CMK (cell line): ENCODE data around the gene MPRIP.

ENCODE experiments used
- DNase-seq: peaks from one replicate; pipeline ENCODE4 v3.0.0-alpha.2; 2010; ENCODE audit warnings: low read depth

MPRIP gene

GRCh38 chr17:17066021-17066420 is 23.8 kb downstream of the MPRIP start:
- no peak for DNase-seq

GRCh38 chr17:17067257-17067656 is 25.0 kb downstream of the MPRIP start:
- DNase-seq: no peak

GRCh38 chr17:17069849-17070248 is 27.6 kb downstream of the MPRIP start:
- no peak for DNase-seq

- DNase-seq: no peak
Observed at GRCh38 chr17:17070931-17071330, 28.7 kb downstream of the MPRIP start.

GRCh38 chr17:17071531-17072360 is 29.5 kb downstream of the MPRIP start:
- DNase-seq: no peak

- DNase-seq: no peak
Observed at GRCh38 chr17:17072546-17072945, 30.3 kb downstream of the MPRIP start.

GRCh38 chr17:17073030-17073564 is 30.8 kb downstream of the MPRIP start:
- no peak for DNase-seq

- no peak for DNase-seq
Observed at GRCh38 chr17:17073581-17074403, 31.5 kb downstream of the MPRIP start.

GRCh38 chr17:17075125-17075781 is 33.0 kb downstream of the MPRIP start:
- no peak for DNase-seq

GRCh38 chr17:17076066-17076465 is 33.8 kb downstream of the MPRIP start:
- no peak for DNase-seq

GRCh38 chr17:17077101-17077500 is 34.8 kb downstream of the MPRIP start:
- DNase-seq: no peak

- DNase-seq: no peak
Observed at GRCh38 chr17:17077861-17078732, 35.8 kb downstream of the MPRIP start.

GRCh38 chr17:17078832-17079231 is 36.6 kb downstream of the MPRIP start:
- no peak for DNase-seq

- DNase-seq: no peak
Observed at GRCh38 chr17:17079336-17079735, 37.1 kb downstream of the MPRIP start.

GRCh38 chr17:17079761-17080160 is 37.5 kb downstream of the MPRIP start:
- DNase-seq: no peak

GRCh38 chr17:17080181-17080631 is 37.9 kb downstream of the MPRIP start:
- no peak for DNase-seq

GRCh38 chr17:17080781-17081180 is 38.5 kb downstream of the MPRIP start:
- no peak for DNase-seq

- no peak for DNase-seq
Observed at GRCh38 chr17:17081304-17081940, 39.2 kb downstream of the MPRIP start.

- no peak for DNase-seq
Observed at GRCh38 chr17:17082878-17083277, 40.6 kb downstream of the MPRIP start.

- no peak for DNase-seq
Observed at GRCh38 chr17:17084317-17084835, 42.1 kb downstream of the MPRIP start.

GRCh38 chr17:17084941-17085340 is 42.7 kb downstream of the MPRIP start:
- no peak for DNase-seq
